Endothelial cell of umbilical vein (primary cell): ENCODE results near the gene MUC2. TPM values are rescaled to one million over a fixed set of nuclear protein-coding genes. Genes with fewer than 3 reads are reported as not detected.

Experiments used
- BruUV-seq: library from RNA; stranded (reverse); fragments of 400-500 nt; replicated peaks from 2 replicates; lab custom pipeline; 2021; lab: Mats Ljungman, UMichigan
- CTCF ChIA-PET: fragments of 300-600, 350-600 bp; sonication (Branson Sonifier 250); formaldehyde crosslinking; loops from one replicate; lab custom pipeline; 2021; ENCODE audit warnings: antibody characterized with exemption, inconsistent platforms; lab: Charles Lee
- POLR2A ChIA-PET: fragments of 300-600, 350-600 bp; sonication (Branson Sonifier 250); formaldehyde crosslinking; loops from one replicate; lab custom pipeline; 2021; ENCODE audit warnings: antibody characterized with exemption, inconsistent platforms; lab: Charles Lee
- DNase-seq: peaks from one replicate; pipeline ENCODE4 v3.0.0-alpha.2; 2011; ENCODE audit warnings: low read depth, low spot score
- FAIRE-seq: peaks from 2 replicates; lab custom pipeline; 2011; peaks lifted over from hg19 to GRCh38; lab: Jason Lieb, UNC
- H2AFZ ChIP-seq: 2 replicates; pipeline ENCODE4 v1.6.0; 2012; ENCODE audit warnings: low read depth, low read length, control low read depth, inconsistent platforms
- H3K27ac ChIP-seq: 2 replicates; pipeline ENCODE4 v1.5.1; 2011; ENCODE audit warnings: low read depth, mild to moderate bottlenecking, control low read depth, low read length, moderate library complexity; ENCODE audit not compliant: insufficient read depth
- H3K27me3 ChIP-seq, 2 experiments: 2 replicates each; pipeline versions ENCODE4 v1.6.0 to v1.6.1; 2011; ENCODE audit warnings: low read length in 2 of 2, mixed read lengths in 1 of 2; ENCODE audit not compliant: control insufficient read depth in 2 of 2, insufficient read depth in 2 of 2
- H3K36me3 ChIP-seq, 2 experiments: 2 replicates in 1 of 2; 3 replicates in 1 of 2; pipeline ENCODE4 v1.5.1; 2011; ENCODE audit warnings: low read length in 2 of 2, mild to moderate bottlenecking in 1 of 2, moderate library complexity in 1 of 2; ENCODE audit not compliant: control insufficient read depth in 2 of 2, insufficient read depth in 2 of 2; ENCODE audit errors: extremely low read depth in 1 of 2
- H3K4me1 ChIP-seq: 3 replicates; pipeline ENCODE4 v1.5.1; 2011; ENCODE audit warnings: mild to moderate bottlenecking, low read length; ENCODE audit not compliant: control insufficient read depth, insufficient read depth; ENCODE audit errors: extremely low read depth
- H3K4me2 ChIP-seq: 2 replicates; pipeline ENCODE4 v1.6.1; 2011; ENCODE audit warnings: low read length, control low read depth, mixed read lengths; ENCODE audit not compliant: insufficient read depth
- H3K4me3 ChIP-seq, 3 experiments: fragments of 200-600 bp in 1 of 3; sonication (generic), shearing (Covaris generic) in 1 of 3; replicated peaks in 1 of 3; 2 replicates each; pipeline ENCODE4 v1.5.1; 2011 to 2016; ENCODE audit warnings: control low read depth in 3 of 3, low read length in 3 of 3, mild to moderate bottlenecking in 2 of 3, inconsistent platforms in 1 of 3, low read depth in 1 of 3, moderate library complexity in 1 of 3; ENCODE audit not compliant: insufficient read depth in 1 of 3
- H3K79me2 ChIP-seq: 2 replicates; pipeline ENCODE4 v1.6.0; 2012; ENCODE audit warnings: low read length, inconsistent platforms; ENCODE audit not compliant: control insufficient read depth, insufficient read depth
- H3K9ac ChIP-seq: replicated peaks from 2 replicates; pipeline ENCODE3; 2011; ENCODE audit warnings: low read length, control low read depth; ENCODE audit not compliant: insufficient read depth; ENCODE audit errors: extremely low read depth
- H3K9me1 ChIP-seq: replicated peaks from 3 replicates; pipeline ENCODE4 v1.6.0; 2011; ENCODE audit warnings: mild to moderate bottlenecking, low read length; ENCODE audit not compliant: control insufficient read depth, insufficient read depth; ENCODE audit errors: extremely low read depth
- H3K9me3 ChIP-seq: replicated peaks from 2 replicates; pipeline ENCODE4 v1.5.1; 2012; ENCODE audit warnings: low read length, inconsistent platforms; ENCODE audit not compliant: control insufficient read depth, insufficient read depth
- H4K20me1 ChIP-seq: replicated peaks from 2 replicates; pipeline ENCODE3; 2011; ENCODE audit warnings: mild to moderate bottlenecking, low read length; ENCODE audit not compliant: control insufficient read depth, insufficient read depth; ENCODE audit errors: extremely low read depth
- CTCF ChIP-seq, 2 donors: IDR thresholded peaks; 1 replicate in 1 of 2; 2 replicates in 1 of 2; pipeline ENCODE4 v1.5.1; 2011; ENCODE audit warnings: low read length in 2 of 2, mild to moderate bottlenecking in 2 of 2, moderate library complexity in 2 of 2, control low read depth in 1 of 2, inconsistent platforms in 1 of 2, low read depth in 1 of 2; ENCODE audit not compliant: insufficient read depth in 1 of 2; ENCODE audit errors: extremely low read depth in 1 of 2
- EZH2 ChIP-seq: IDR thresholded peaks from 2 replicates; pipeline ENCODE4 v1.6.1; 2012; ENCODE audit warnings: borderline replicate concordance, low read depth, mild to moderate bottlenecking, moderate library complexity, low read length, inconsistent platforms; ENCODE audit not compliant: severe bottlenecking
- FOS ChIP-seq: IDR thresholded peaks from 2 replicates; pipeline ENCODE4 v1.6.1; 2011; ENCODE audit warnings: mild to moderate bottlenecking, low read length, moderate library complexity, borderline replicate concordance; ENCODE audit not compliant: insufficient read depth
- GATA2 ChIP-seq: IDR thresholded peaks from 2 replicates; pipeline ENCODE4 v1.7.0; 2011; ENCODE audit warnings: low read depth, mild to moderate bottlenecking, moderate library complexity, mixed read lengths, low read length; ENCODE audit not compliant: insufficient read length, insufficient read depth
- JUN ChIP-seq: IDR thresholded peaks from 2 replicates; pipeline ENCODE4 v1.6.1; 2011; ENCODE audit warnings: borderline replicate concordance, low read depth; ENCODE audit not compliant: insufficient read length, insufficient read depth
- MAX ChIP-seq: IDR thresholded peaks from 2 replicates; pipeline ENCODE4 v1.6.1; 2011; ENCODE audit not compliant: insufficient read depth, insufficient read length
- MYC ChIP-seq: IDR thresholded peaks from one replicate; pipeline ENCODE4 v1.6.1; 2011; ENCODE audit warnings: mild to moderate bottlenecking, low read depth, low read length
- POLR2A ChIP-seq: IDR thresholded peaks from 2 replicates; pipeline ENCODE4 v1.6.1; 2012; ENCODE audit warnings: low read depth, mild to moderate bottlenecking, control low read depth, low read length
- POLR2AphosphoS5 ChIP-seq: IDR thresholded peaks from 2 replicates; pipeline ENCODE4 v1.6.1; 2012; ENCODE audit warnings: low read depth, mild to moderate bottlenecking, control low read depth, low read length, moderate library complexity; ENCODE audit not compliant: insufficient read depth
- dilution Hi-C: fragments of 300-500 bp; cut with MboI; formaldehyde crosslinking; loops from one replicate; pipeline ENCODE4 v1.15.0; 2019; ENCODE audit warnings: low sequenced_read_pairs; ENCODE audit not compliant: extremely low pct_ligation_motif_present
- intact Hi-C: fragments of 100-400 bp; cut with micrococcal nuclease; formaldehyde crosslinking; loops from one replicate; pipeline ENCODE4 v1.10.0; 2022
- polyA plus RNA-seq, 4 experiments: library from polyadenylated mRNA; depleted of rRNA in 3 of 4; stranded (reverse) in 3 of 4; unstranded in 1 of 4; fragments of >200 nt; gene quantifications; 2 replicates each; pipeline versions ENCODE4 v1.2.1 to v1.2.3, GENCODE V29; 2011 to 2012; ENCODE audit warnings: missing spikeins in 1 of 4
- total RNA-seq: library from RNA; stranded (reverse); gene quantifications from 2 replicates; pipeline ENCODE4 v1.2.3, GENCODE V29; 2021

MUC2 gene
- total and polyA plus RNA-seq, 2 donors (not counting 3 experiments of a cell fraction or from before 2014, with no cell fraction given): not detected

- H3K79me2 ChIP-seq: no peaks in the 10 kb centered on the region
- ChIA-PET CTCF (no interaction called here), POLR2A (interaction anchor here (0.5 kb wide), 1 partner anchor 267 kb away, joined by 4 read pairs; no protein-coding TSS in a partner anchor)
- H3K36me3 ChIP-seq: no peaks in the 10 kb centered on the region
- no peak overlapping the region for H3K27ac ChIP-seq
- intact Hi-C loops: no loop called here
- H2AFZ ChIP-seq: no peak overlapping the region
- H3K9ac ChIP-seq: no peak overlapping the region
- H4K20me1 ChIP-seq: no peaks in the 10 kb centered on the region
- no peak for FAIRE-seq
- H3K4me2 ChIP-seq: no peak overlapping the region
- H3K4me1 ChIP-seq: peaks cover 9% of the 10 kb centered on the region
- H3K9me3 ChIP-seq: no peaks in the 10 kb centered on the region
- dilution Hi-C loops: no loop called here
- no peak for DNase-seq
- H3K4me3 ChIP-seq: no peak overlapping the region
- no peaks in the 10 kb centered on the region for H3K9me1 ChIP-seq
- H3K27me3 ChIP-seq: no peaks in the 10 kb centered on the region
- no peak for TF ChIP-seq MAX
- TF ChIP-seq MYC: no peak
- no peak for TF ChIP-seq EZH2
- no peak for TF ChIP-seq CTCF (IDR thresholded peaks at IDR 0.05; ENCODE audit: extremely low read depth in 1 of 2, insufficient read depth in 1 of 2, low read depth in 1 of 2, low read length in 2 of 2)
- no peak for TF ChIP-seq POLR2AphosphoS5
- no peak for TF ChIP-seq POLR2A
- no peak for TF ChIP-seq JUN
- TF ChIP-seq GATA2: no peak
- no peak for TF ChIP-seq FOS
- no TSS peak for BruUV-seq
These were observed 1.8 kb upstream of the MUC2 start for GRCh38 chr11:1072821-1073231.
